ENCODE measurements around the gene UBE2E1. TPM values are rescaled to one million over a fixed set of nuclear protein-coding genes. Genes with fewer than 3 reads are reported as not detected.
"Not testable (repeated sequence)": the region's sequence is repeated elsewhere in the genome, so short reads cannot be mapped to it uniquely, and the experiment has no call there.

The UBE2E1 gene
- total RNA-seq, 1 experiment from 2014 or later, result 66.4 TPM

- DNase-seq (ENCODE audit: low spot score), result no peak
These were observed 110.6 kb downstream of the UBE2E1 start for GRCh38 chr3:23916152-23916885.

DNA sequence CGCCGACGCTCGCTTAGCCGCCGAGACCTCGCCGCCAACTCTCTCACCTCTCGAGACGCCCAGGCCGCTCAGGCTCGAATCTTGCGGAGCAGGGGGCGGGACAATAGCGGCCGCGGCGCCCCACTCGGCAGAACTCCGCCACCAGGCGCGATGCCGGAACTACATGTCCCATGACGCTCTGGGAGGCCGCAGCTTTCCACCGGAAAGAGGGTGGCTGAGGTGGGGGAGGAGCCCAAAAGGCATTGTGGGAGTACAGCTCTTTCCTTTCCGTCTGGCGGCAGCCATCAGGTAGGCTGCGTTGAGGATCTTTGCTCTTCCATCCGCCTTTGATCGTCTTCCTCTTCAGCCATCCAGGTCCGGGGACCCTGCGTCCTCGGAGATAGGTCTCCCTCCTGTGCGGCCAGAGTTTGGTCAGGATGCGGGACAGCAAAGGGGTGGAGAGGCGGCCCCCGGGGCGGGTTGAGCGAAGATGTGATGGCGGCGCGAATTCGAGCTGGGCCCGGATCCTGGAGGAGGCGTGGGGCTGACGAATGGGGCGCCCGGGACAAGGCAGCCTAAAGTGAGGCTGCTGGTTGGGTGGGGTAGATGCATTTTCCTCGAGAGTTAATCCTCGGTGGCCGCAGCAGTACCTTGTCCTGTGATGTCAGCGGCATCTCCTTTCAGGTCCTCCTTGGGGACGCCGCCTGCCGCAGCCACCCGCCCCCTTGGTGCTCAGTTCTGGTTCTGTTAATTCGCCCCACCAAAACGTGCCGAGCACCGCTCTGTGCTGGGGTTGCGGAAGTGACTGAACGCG, 111.3 kb downstream of the UBE2E1 start, which contains the start of the genes NKIRAS1 and RPL15:
NKIRAS1 (minus strand) TSS at position 105 of the 793 bp plus-strand sequence. CDS start 6,086 bp downstream, outside the sequence.
RPL15 (plus strand) TSS at position 247 of the 793 bp plus-strand sequence. CDS start 728 bp downstream, outside the sequence.
- peak; percentile 97 for DNase-seq (ENCODE audit: low spot score)

DNA sequence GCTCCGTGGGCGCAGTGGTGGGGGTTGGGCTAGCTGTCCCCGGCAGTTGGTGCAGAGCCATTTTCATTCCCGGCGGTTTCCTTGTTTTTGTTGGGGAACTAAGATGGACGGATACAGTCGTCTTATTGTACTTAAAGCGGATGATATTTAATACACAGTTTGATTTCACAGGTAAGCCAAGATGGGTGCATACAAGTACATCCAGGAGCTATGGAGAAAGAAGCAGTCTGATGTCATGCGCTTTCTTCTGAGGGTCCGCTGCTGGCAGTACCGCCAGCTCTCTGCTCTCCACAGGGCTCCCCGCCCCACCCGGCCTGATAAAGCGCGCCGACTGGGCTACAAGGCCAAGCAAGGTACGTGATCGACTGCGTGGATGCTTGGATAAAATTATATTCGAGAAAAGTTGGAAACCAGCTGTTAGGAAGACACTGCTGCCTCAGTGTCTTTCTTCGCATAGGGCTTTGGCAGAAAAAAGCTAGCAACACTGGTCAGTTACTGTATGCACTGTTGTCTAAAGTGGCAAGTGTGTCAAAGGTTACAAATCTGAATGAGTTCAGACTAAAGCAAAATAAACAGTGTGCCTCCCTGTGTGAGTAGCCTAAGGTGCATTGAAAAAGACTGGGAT, 112.0 kb downstream of the UBE2E1 start:
- peak; percentile 38 for DNase-seq (ENCODE audit: low spot score)

DNA sequence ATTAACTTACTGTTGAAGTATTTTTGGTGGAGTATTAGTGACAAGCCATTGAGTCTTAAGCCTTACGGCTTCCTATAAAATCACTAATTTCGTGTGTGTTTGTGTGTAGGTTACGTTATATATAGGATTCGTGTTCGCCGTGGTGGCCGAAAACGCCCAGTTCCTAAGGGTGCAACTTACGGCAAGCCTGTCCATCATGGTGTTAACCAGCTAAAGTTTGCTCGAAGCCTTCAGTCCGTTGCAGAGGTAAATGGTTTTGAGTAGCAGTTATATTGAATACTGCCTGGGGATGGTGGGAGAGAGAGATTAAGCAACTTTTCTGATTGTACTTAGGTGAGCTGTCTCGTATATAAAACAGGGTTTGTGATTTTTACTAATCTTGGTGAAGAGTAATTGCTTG, 112.6 kb downstream of the UBE2E1 start:
- not testable (repeated sequence) for DNase-seq (ENCODE audit: low spot score)

DNA sequence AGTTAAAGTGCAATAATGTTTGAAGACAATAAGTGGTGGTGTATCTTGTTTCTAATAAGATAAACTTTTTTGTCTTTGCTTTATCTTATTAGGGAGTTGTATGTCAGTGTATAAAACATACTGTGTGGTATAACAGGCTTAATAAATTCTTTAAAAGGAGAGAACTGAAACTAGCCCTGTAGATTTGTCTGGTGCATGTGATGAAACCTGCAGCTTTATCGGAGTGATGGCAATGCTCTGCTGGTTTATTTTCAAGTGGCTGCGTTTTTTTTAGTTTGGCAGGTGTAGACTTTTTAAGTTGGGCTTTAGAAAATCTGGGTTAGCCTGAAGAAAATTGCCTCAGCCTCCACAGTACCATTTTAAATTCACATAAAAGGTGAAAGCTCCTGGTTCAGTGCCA, 113.9 kb downstream of the UBE2E1 start:
- no peak for DNase-seq (ENCODE audit: low spot score)

GRCh38 chr3:23920151-23920655, 114.4 kb downstream of the UBE2E1 start:
- no peak for DNase-seq (ENCODE audit: low spot score)

DNA sequence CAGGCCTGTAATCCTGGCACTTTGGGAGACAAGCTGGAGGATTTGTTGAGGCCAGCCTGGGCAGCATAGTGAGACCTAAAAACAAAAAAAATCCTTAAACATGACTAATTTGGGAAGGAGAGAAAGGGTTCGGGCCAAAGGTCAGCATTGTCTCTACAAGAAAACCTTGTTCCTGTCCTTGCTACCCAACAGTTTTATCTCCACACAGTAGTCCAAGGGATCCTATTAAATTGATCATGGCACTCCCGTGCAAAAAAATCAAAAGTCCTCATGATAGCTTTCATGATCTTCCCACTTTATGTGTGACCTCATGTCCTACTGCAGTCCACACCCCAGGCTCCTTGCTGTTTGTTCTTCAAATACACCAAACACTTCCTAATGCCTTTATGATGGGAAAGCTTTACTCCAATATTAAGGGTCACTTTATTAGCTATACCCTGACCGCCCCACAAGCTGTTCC, 115.3 kb downstream of the UBE2E1 start:
- no peak for DNase-seq (ENCODE audit: low spot score)

GRCh38 chr3:23923786-23924185, 118.0 kb downstream of the UBE2E1 start:
- DNase-seq (ENCODE audit: low spot score), result no peak

DNA sequence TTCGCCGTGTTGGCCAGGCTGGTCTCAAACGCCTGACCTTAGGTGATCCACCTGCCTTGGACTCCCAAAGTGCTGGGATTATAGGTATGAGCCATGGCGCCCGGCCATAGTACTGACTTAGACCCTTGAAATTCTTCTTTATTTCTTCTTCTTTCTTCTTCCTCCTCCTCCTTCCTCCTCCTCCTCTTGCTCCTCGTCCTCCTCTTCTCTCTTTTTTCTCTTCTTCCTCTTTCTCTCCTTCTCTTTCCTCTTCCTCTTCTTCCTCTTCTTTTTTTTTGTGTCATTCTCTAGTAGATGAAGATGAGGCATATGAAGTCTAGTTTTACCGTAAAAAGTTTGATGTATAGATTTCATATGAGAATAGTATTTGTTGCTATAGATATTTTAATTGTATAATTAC, 120.5 kb downstream of the UBE2E1 start:
- no peak for DNase-seq (ENCODE audit: low spot score)

DNA sequence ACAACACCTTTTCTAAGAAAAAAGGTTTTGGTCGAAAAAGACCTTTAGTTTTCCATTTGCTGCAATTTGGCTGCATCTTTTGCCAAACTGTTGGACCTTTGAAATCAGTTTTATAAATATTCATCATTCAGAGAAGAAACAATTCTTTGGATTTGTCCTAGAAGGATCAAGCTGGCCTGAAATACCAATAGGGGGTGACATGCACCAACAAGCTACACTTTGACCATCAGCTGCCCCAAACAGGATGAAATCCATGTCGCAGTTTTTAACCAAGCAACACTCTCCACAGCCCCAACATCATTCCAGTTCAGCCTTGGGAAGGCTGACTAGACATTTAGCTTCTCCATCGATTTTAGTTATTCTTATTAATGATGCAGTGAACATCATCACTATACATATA, 121.0 kb downstream of the UBE2E1 start:
- DNase-seq (ENCODE audit: low spot score), result no peak

GRCh38 chr3:23928524-23928923, 122.8 kb downstream of the UBE2E1 start:
- DNase-seq (ENCODE audit: low spot score), result no peak

DNA sequence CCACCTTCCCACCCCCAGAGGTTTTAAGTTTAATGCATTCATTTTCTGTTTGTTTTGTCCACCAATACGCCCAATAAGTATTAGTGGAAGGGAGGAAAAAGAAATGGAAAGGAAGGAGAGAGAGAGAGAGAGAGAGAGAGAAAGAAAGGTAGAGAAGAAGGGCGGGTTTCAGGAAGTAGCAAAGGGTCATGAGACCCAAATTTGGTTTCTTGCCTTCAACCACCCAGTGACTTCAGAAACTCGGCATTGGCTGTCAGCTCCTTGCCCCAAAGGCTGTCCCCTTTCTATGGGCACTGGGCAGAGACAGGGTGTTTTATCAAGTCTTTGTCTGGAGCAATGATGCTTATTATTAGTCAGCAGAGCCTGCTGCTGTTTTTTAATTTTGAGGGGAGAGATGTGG, 125.8 kb downstream of the UBE2E1 start:
- DNase-seq (ENCODE audit: low spot score), result no peak

DNA sequence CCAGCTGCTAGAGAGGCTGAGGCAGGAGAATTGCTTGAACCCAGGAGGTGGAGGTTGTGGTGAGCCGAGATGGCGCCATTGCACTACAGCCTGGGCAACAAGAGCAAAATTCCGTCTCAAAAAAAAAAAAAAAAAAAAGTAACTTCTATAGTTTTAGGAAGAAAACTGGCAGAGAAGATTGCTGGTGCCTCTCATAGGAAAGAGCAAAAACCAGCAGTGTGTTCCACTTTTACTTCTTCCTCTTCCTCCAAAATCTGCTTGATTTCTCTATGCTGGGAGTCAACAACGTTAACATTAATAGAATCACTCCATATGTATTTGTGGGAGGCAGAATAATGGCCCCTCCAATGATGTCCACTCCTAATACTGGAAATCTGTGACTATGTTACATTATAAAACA, 126.8 kb downstream of the UBE2E1 start:
- DNase-seq (ENCODE audit: low spot score), result no peak

GRCh38 chr3:23934253-23934652, 128.5 kb downstream of the UBE2E1 start:
- no peak for DNase-seq (ENCODE audit: low spot score)

DNA sequence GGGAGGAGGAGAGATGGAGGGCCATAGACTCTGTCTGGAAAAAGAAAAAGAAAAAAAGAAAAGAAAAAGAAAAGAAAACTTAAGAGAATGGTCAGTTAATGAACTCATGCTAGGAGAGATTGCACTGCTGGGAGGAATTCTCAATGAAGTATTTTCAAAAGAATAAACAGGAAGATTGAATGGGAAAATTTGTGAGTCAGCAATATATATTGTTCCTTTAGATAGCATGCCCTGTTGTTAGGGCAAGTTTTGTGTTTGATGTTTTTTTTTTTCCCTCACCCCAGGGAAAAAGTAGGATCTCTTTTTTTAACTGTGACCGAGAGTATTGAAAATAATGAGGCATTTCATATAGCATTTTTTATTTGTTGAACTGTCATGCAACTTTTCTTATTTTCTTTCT, 131.5 kb downstream of the UBE2E1 start:
- no peak for DNase-seq (ENCODE audit: low spot score)

DNA sequence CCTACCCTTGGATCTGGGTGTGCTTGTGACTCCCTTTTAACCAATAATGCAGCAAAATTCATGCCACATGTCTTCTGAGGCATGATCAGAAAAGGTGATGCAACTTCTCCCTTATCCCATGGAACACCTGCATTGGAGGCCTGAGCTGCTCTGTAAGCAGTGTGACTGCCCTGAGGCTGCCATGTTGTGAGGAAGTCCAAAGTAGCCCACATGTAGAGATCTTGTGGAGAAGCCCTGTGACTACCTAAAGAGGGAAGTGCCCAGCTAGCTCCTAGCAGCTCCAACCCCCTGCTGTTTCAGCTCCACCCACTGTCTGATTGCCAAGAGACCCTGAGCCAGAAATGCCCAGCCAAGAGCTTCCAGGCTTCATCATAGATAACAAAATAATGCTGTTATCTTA, 132.9 kb downstream of the UBE2E1 start:
- DNase-seq (ENCODE audit: low spot score), result no peak

DNA sequence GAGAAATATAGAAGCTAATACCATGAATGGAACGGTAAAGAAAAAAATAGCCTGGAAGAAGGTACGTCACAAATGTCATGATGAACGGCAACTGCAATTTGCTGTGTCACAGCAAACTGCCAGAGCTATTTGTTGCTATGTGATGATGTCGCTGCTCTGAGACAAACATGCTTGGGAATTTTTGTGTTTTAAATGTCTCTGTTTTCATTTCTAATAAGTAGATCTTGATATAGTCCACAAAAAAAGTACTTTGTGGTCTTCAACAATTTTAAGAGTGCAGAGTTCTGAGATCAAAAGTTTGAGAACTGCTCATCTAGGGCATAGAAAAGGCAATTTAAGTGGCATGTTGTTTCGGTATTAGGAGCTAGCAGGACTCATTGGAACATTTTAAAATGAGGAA, 135.0 kb downstream of the UBE2E1 start:
- no peak for DNase-seq (ENCODE audit: low spot score)

Other genes starting within 250 kb of the UBE2E1 start
- 29.4 and 39.4 TPM in 2 replicates for gene NKIRAS1, start 111.0 kb downstream of the UBE2E1 start, total RNA-seq (2014; rRNA removed; shearing (Covaris generic))
- gene RPL15, start 111.2 kb downstream of the UBE2E1 start, total RNA-seq (2014; rRNA removed; shearing (Covaris generic)), result 1,056 and 1,847 TPM in 2 replicates
- 27.6 and 35.2 TPM in 2 replicates for gene NR1D2, start 139.3 kb downstream of the UBE2E1 start, total RNA-seq (2014; rRNA removed; shearing (Covaris generic))

Data from A172 (cell line).